ENCODE results near the gene EPHA5.

- TF ChIP-seq CTCF (IDR thresholded peaks at IDR 0.05; ENCODE audit: insufficient read depth, low read depth, low read length) (no peak), EZH2 (IDR thresholded peaks at IDR 0.05; ENCODE audit: insufficient read depth, low read length) (no peak)
Observed at GRCh38 chr4:65367306-65367705, 303.0 kb downstream of the EPHA5 start.

Measured in astrocyte (in vitro differentiated cells and primary cell).